Measurements from ENCODE around the gene GRID1.

The GRID1 gene

GRCh38 chr10:86368046-86368445 is 1.5 kb upstream of the GRID1 start:
- no peak for DNase-seq

DNA sequence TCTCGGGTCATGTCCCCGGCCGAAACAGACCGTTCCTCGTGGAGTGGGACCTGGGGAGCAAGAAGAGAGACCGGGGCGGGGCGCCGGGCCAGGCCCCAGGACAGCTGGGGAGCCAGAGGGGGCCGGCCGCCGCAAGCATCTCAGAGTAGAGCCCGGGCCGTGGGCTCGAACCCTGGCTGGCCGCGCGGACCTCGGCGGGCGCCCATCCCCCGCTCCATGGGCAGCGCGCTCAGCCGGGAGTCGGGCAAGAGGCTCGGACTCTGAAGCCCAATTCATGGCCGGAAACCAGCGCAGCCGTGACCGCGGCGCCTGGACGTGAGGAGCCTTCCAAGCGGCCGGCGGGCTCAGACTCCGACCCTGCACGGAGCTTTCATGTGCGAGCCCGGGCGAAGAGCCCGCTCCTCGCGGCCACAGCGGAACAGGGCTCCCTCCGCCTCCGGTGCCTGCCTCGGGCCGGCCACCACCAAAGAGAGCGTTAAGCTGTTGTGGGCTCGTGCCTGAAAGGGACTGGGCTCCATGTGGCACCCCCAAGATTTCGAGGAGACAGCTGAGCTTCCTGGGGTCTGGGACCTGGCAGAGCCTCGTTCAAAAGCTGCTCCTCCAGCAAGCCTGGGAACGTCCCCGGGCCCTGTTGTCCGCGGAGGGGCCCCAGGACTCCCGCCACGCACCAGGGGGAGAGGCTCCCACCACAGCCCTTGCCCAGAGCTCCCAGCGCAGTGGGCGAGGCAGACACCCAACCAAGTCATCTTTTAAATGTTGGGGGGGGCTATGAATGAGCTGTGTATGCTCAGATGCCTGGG is 757 bp upstream of the GRID1 start:
- DNase-seq = no peak

DNA sequence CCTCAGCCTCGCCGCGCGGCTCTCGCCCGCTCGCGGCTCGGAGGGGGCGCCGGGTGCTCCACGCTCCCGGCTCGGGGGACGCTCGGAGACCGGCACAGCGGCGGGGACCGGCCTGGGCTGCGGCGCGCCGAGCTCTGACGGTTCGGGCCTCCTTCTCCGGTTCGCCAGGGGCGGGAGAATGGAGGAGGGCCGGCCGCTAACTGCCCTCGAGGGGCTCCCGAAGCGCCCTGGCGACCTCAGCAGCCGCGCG is 232 bp upstream of the GRID1 start:
- DNase-seq = no peak

DNA sequence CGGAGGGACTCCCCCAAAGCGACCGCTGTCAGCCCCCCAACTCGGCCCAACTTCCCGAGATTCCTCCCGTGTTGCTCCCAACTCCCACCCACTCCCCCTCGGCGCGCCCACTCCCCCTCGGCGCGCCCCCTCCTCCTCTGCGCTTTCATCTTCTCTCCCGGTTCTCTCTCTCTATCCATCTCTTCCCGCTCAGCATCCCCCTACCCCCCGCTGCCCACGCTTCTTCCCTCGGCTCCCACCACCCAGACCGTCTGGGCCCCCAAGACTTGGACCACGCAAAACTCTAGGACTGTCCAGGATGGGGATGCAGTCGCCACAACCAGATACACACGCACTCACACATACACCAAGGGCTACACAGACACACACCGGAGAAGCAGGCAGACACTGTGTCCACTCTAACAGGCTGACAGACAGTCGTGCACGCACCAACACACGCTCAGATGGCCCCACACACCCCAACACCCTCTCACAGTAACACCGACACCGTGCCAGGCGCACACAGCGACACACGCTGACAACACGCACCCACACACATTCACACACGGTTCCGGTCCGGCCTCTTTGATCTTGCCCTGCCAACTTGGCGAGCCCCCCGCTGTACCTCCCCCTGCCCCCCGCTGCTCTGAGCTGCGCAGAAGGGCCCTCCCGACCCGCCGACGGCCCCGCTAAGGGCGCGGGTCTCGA is 1.1 kb downstream of the GRID1 start:
- no peak for DNase-seq

DNA sequence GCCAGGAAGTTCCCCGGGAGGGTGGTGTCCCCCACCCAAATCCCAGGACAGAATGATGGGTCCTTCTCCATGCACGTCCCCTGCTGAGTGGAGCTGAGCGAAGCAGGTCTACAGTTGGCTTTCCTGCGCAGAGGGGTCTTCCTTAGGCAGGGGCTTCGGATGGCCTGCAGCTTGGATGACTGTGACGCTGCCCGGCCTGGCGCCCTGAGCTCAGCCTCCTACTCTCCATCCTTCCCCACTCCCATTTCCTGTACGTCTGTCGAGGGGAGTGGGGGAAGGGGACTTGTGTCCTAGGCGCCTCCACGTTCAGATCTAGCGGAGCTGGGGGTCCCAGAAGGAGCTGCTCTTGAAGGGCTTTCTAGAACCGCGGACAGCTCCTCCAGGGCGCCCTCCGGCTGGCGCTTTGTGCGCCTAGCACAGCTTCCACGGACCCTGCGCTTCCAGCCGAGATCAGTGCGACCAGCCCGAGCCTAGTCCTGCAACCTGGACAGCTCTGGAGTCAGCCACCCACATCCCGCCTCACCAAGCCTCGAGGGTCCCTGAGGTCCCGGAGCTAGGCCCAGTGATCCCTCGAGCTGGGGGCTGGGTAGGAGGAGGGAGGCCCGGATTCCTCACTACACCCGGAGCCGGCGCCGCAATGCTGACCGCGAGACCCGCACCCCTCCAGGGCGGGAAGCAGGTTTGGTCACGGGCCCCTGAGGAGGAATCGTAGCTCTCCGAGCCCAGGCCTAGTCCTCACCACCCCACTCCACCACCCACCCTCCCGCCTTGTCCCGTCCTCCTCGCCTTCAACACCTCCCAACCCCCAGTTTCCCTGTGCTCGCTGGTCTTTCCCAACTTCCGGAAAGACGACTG is 1.9 kb downstream of the GRID1 start:
- no peak for DNase-seq

DNA sequence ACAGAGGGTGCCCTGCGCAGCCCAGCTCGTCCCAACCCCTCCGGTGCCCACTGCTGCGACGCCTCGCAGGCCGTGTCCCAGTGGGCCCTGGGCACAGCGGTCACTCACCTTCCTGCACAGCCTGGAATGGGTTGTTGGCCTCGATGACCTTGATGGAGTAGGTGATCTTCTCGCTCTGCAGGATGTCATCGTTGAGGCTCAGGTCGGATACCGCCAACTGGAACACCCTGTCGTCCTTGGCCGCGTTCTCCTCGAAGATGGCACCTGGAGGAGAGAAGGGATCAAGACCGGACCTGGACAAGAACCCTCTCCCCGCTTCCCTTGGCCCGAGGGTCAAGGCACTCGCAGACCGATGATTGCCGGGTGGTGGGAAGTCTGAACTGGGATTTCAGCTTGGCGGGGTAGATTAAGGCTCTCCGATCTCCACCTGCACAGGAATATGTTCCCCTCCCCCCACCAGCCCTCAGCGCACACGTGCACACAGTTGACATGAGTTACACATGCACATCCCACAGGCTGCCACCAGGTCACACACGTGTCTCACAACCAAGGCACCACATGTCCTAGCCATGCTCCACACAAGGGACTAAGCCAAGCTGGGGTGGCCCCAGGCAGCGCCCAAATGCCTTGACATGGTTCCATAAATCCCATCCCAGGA is 2.6 kb downstream of the GRID1 start:
- no peak for DNase-seq

DNA sequence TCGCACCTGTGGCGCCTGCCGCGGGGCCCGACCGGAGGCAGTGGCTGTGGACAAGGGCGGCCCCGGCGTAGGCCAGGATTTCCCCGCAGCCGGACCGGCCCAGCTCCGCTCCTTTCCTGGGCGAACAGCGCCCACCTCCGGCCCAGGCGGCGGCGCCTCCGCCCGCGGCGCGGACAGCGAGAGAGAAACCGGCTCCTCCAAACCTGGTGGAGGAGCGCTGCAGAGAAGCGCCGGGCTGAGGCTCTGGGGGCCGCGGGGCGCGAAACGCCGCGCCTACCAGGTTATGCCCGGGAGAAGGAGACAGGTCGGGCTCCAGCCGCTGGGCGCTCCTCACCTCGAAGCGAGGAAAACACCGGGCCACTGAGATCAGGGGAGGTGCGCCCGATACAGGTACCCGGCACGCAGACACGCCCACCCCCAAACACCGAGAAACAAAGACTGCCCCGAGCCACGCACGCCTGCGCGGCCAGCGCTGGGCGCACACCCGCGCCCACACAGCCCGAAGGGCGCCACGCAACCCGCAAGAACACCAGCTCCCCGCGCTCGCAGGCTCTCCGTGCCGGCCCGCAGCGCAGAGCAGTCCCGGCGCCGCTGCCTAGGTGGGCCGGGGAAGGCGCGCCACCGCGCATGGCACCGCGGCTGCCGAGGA is 3.3 kb downstream of the GRID1 start:
- DNase-seq = peak in 1 of 2 experiments; percentile 47

- DNase-seq = no peak
Observed at GRCh38 chr10:86362586-86363183, 3.9 kb downstream of the GRID1 start.

GRCh38 chr10:86362129-86362527 is 4.5 kb downstream of the GRID1 start:
- DNase-seq = no peak

DNA sequence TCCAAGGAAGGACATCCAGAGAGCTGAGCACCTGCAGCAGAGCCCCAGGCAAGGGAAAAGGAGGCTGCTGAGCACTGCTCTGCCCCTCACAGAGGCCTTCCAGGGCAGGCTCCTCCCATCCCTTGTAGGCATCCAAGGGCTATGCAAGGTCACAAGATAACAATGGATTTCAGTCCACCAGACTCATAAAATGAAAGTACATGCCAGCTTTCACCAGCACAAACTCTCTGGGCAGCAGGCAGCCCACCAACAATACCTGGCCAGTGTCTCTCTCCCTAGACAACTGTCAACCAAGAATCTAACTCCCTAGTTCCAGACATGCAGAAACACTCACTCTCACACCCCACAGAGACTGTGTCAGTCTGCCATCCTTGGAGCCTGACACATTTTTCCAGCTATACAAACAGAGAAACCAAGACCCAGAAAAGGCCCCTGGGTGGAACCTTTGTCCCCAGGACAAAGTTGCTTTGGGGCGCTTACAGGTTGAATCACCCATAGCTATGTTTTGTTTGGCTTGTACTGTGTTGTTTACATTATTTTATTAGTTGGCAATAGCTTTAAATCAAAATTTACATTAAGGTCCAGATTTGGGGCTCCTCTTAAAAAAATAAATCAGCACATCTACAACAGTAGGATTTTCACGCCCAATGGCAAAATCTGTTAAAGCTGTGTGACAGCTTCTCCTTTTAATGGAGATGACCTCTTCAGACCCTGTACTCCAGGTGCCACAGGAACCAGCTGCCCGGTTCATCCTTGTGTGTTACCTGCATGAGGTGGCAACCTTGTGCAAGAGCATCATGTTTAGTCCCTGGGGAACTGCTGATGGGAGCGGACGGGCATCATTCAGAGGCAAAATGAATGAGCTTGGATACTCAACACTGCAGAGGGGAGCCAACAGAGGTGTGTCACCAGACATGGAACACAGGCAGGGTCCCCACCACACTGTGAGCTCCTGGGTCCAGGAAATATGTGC is 5.2 kb downstream of the GRID1 start:
- no peak for DNase-seq

- DNase-seq = no peak
Observed at GRCh38 chr10:86360657-86361056, 5.9 kb downstream of the GRID1 start.

DNA sequence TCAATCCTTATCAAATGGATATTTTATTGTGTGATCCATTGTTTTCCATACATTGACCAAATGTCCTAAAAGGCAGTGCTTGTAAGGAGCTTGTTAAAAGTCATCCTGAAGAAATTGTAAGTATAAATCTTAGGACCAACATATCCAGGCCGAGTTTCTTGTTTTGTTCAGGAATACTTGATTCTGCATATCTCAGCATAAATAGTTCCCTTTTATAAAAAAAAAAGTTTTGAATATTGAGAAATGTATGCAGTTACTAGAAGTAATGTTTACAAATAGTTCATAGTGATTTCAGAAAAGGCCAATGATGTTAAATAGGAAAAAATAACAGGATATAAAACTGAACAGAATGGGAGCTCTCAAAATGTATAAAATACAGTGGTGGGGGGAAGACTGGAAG is 6.6 kb downstream of the GRID1 start:
- DNase-seq = no peak

GRCh38 chr10:86359111-86359510 is 7.5 kb downstream of the GRID1 start:
- no peak for DNase-seq

GRCh38 chr10:86357676-86358075 is 8.9 kb downstream of the GRID1 start:
- DNase-seq = no peak

- DNase-seq = no peak
Observed at GRCh38 chr10:86357041-86357440, 9.6 kb downstream of the GRID1 start.

DNA sequence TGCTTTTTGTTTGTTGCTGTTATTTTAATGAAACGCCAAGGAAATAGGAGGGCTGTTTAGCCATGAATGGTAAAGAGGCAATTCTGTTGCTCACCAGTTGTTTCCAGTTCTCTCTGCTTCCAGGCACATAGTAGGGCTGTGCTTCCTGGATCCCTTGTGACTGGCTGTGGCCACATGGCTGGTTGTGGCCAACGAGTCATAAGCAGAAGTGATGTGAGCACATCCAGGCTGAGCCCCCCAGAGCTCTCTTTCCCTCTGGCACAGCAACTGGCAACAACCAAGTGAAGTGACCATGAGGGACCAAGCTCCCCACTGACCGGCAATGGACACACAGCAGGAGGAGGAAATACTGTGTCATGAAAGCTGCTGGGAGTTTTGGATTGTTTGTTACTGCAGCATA is 10.3 kb downstream of the GRID1 start:
- DNase-seq = no peak

DNA sequence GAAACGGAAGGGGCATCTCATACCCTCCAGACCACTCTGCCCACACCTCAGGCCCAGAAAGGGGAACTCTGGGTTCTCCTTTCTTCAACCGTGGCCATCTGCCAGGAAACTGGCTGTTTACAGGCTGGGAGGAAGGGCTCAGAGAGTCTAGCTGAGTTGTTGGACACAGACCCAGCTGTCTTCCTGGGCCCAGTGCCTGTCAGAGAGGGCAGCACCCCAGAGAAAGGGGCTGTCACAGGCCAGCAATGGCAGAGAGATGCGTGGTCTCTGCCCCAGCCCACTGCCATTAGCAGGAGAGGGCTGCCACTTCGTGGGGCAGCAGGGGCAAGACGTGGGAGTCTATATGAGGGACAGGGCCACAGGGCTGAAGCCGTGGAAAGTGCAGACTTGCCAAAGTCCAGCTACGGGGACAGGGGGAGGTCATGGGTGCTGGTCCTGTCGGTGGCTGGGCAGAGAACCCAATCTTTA is 11.0 kb downstream of the GRID1 start:
- no peak for DNase-seq

GRCh38 chr10:86354761-86355540 is 11.6 kb downstream of the GRID1 start:
- DNase-seq = no peak

GRCh38 chr10:86353506-86354485 is 12.8 kb downstream of the GRID1 start:
- no peak for DNase-seq

Data from NCI-H1930 (cell line).